ENCODE results near the gene DEXI. TPM values are rescaled to one million over a fixed set of nuclear protein-coding genes. Genes with fewer than 3 reads are reported as not detected.

DEXI gene
- total and polyA plus RNA-seq, 2 of the 13 experiments (the other 11 are each of a cell fraction or from before 2014, with no cell fraction given) = 51.5 to 70.4 TPM

GRCh38 chr16:10937068-10937859 lies 5.0 kb downstream of the DEXI start:
- H3K79me2 ChIP-seq (ENCODE audit: insufficient read depth, low read length) = peaks cover 65% of the 10 kb centered on the region
- WGBS (ENCODE audit: low lambda C conversion rate) = 94% methylated on average over 11 of the region's 11 CpGs
- H2AFZ ChIP-seq (ENCODE audit: low read length) = no peak overlapping the region
- H3K27ac ChIP-seq (ENCODE audit: extremely low read length, insufficient read depth, low read length) = peak overlapping the region; percentile 3
- no peak overlapping the region for H3K4me3 ChIP-seq (replicated peaks in 1 of 3; ENCODE audit: insufficient read depth in 1 of 3, low read depth in 2 of 3, low read length in 3 of 3)
- no peaks in the 10 kb centered on the region; a peak in 1 of 5 replicates for H3K27me3 ChIP-seq (ENCODE audit: control insufficient read depth in 1 of 2, insufficient read depth in 2 of 2, low read length in 2 of 2)
- H3K9me3 ChIP-seq (ENCODE audit: low read length) = no peaks in the 10 kb centered on the region
- peaks cover 45% of the 10 kb centered on the region for H4K20me1 ChIP-seq (ENCODE audit: insufficient read depth, low read length)
- H3K4me1 ChIP-seq (ENCODE audit: insufficient read depth, low read length) = peaks cover 58% of the 10 kb centered on the region
- H3K9ac ChIP-seq (ENCODE audit: insufficient read depth, low read depth, low read length) = no peak overlapping the region
- intact Hi-C loops (cut with micrococcal nuclease; ENCODE audit: unreplicated experiment) (no loop called here), in situ Hi-C loops (cut with HindIII; ENCODE audit: extremely low pct_ligation_motif_present, low pct_unique_long_range_greater_than_20kb) (no loop called here)
- CTCF ChIA-PET (ENCODE audit: low intra/inter-chr PET ratio, low total read pairs) = no interaction called here
- ATAC-seq (no peak; the same call in 2 of the 3 replicates), FAIRE-seq (no peak), DNase-seq (ENCODE audit: low spot score) (no peak)
- peaks cover 5 to 20% of the 10 kb centered on the region in 2 experiments for H3K36me3 ChIP-seq (replicated peaks in 1 of 2; ENCODE audit: control insufficient read depth in 1 of 2, insufficient read depth in 2 of 2, low read length in 2 of 2)
- POLR2A ChIA-PET = interaction anchor here (0.8 to 1.9 kb wide), 3 partner anchors 13 to 319 kb away, joined by 3 to 10 read pairs (median 8); partner anchors contain the start of gene SOCS1
- no TSS peak for BruUV-seq (replicated peaks)
- no peak overlapping the region; the same call in 1 of the 2 replicates for H3K4me2 ChIP-seq (ENCODE audit: low read depth, low read length)
- TF ChIP-seq ZNF772 (CRISPR knock-in tag; IDR thresholded peaks at IDR 0.05) (peak; percentile 26; the same call in 1 of the 2 replicates), ZNF687 (CRISPR knock-in tag; IDR thresholded peaks at IDR 0.05) (peak; percentile 17; the same call in 1 of the 2 replicates), SMAD9 (CRISPR knock-in tag; IDR thresholded peaks at IDR 0.05) (no peak), FOXA3 (CRISPR knock-in tag; IDR thresholded peaks at IDR 0.05) (no peak), ZNF607 (CRISPR knock-in tag; IDR thresholded peaks at IDR 0.05; ENCODE audit: borderline replicate concordance) (no peak), ZSCAN31 (CRISPR knock-in tag; IDR thresholded peaks at IDR 0.05; ENCODE audit: low read depth) (no peak), ZBTB38 (CRISPR knock-in tag; IDR thresholded peaks at IDR 0.05) (peak; percentile 51; the same call in 1 of the 2 replicates), EED (CRISPR knock-in tag; IDR thresholded peaks at IDR 0.05) (0 out of 2 replicates have a peak, but pooled peaks have one; percentile 56), ZNF737 (CRISPR knock-in tag; IDR thresholded peaks at IDR 0.05; ENCODE audit: borderline replicate concordance) (peak; percentile 85; the same call in 1 of the 2 replicates), ZNF124 (CRISPR knock-in tag; IDR thresholded peaks at IDR 0.05) (no peak), EEA1 (CRISPR knock-in tag; IDR thresholded peaks at IDR 0.05; ENCODE audit: borderline replicate concordance) (peak; percentile 46; the same call in 1 of the 2 replicates), XRCC5 (optimal IDR thresholded peaks at IDR 0.05; ENCODE audit: low read length) (peak; percentile 24), SMC3 (IDR thresholded peaks at IDR 0.05; ENCODE audit: low read length) (peak; percentile 8; the same call in 1 of the 2 replicates), KLF13 (CRISPR knock-in tag; IDR thresholded peaks at IDR 0.05) (no peak), SRSF4 (IDR thresholded peaks at IDR 0.05; ENCODE audit: low read depth, low read length, poor library complexity, severe bottlenecking) (no peak)
- TF ChIP-seq, protein P1, sequence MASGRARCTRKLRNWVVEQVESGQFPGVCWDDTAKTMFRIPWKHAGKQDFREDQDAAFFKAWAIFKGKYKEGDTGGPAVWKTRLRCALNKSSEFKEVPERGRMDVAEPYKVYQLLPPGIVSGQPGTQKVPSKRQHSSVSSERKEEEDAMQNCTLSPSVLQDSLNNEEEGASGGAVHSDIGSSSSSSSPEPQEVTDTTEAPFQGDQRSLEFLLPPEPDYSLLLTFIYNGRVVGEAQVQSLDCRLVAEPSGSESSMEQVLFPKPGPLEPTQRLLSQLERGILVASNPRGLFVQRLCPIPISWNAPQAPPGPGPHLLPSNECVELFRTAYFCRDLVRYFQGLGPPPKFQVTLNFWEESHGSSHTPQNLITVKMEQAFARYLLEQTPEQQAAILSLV (CRISPR knock-in tag; IDR thresholded peaks at IDR 0.05; ENCODE audit: borderline replicate concordance) = peak; percentile 63; the same call in 1 of the 2 replicates
- TF ChIP-seq, protein P2, sequence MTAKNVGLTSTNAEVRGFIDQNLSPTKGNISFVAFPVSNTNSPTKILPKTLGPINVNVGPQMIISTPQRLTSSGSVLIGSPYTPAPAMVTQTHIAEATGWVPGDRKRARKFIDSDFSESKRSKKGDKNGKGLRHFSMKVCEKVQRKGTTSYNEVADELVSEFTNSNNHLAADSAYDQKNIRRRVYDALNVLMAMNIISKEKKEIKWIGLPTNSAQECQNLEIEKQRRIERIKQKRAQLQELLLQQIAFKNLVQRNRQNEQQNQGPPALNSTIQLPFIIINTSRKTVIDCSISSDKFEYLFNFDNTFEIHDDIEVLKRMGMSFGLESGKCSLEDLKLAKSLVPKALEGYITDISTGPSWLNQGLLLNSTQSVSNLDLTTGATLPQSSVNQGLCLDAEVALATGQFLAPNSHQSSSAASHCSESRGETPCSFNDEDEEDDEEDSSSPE (CRISPR knock-in tag; IDR thresholded peaks at IDR 0.05) = no peak
